CD14-positive monocyte (primary cell): ENCODE measurements around the gene RBMS3. TPM values are rescaled to one million over a fixed set of nuclear protein-coding genes. Genes with fewer than 3 reads are reported as not detected.

Experiments
- DNase-seq, 3 donors: peaks; one replicate each; pipeline ENCODE4 v3.0.0-alpha.2; 2011 to 2022
- H2AFZ ChIP-seq: 2 replicates; pipeline ENCODE4 v1.6.0; 2012; ENCODE audit warnings: mild to moderate bottlenecking, low read depth, low read length, inconsistent platforms; ENCODE audit not compliant: insufficient read depth, poor library complexity, severe bottlenecking
- H3K27ac ChIP-seq, 2 donors: 1 replicate in 1 of 2; 2 replicates in 1 of 2; pipeline ENCODE4 v1.5.1; 2012 to 2013; ENCODE audit warnings: low read length in 2 of 2, control low read depth in 1 of 2, inconsistent platforms in 1 of 2, low read depth in 1 of 2, mild to moderate bottlenecking in 1 of 2
- H3K27me3 ChIP-seq, 2 donors: one replicate each; pipeline versions ENCODE4 v1.6.0 to v1.6.1; 2011 to 2013; ENCODE audit warnings: low read length in 2 of 2; ENCODE audit not compliant: control insufficient read depth in 2 of 2, insufficient read depth in 2 of 2
- H3K36me3 ChIP-seq, 2 donors: replicated peaks in 1 of 2; 1 replicate in 1 of 2; 2 replicates in 1 of 2; pipeline versions ENCODE4 v1.5.1 to v1.6.1; 2012 to 2013; ENCODE audit warnings: low read length in 2 of 2, control low read depth in 1 of 2, inconsistent platforms in 1 of 2, mild to moderate bottlenecking in 1 of 2; ENCODE audit not compliant: insufficient read depth in 2 of 2, control insufficient read depth in 1 of 2
- H3K4me1 ChIP-seq, 2 donors: 1 replicate in 1 of 2; 2 replicates in 1 of 2; pipeline versions ENCODE4 v1.5.1 to v1.6.1; 2012 to 2013; ENCODE audit warnings: low read length in 2 of 2, control low read depth in 1 of 2, inconsistent platforms in 1 of 2, mild to moderate bottlenecking in 1 of 2, moderate library complexity in 1 of 2; ENCODE audit not compliant: insufficient read depth in 2 of 2, control insufficient read depth in 1 of 2
- H3K4me2 ChIP-seq: replicated peaks from 2 replicates; pipeline ENCODE3; 2012; ENCODE audit warnings: low read length, moderate library complexity, mild to moderate bottlenecking; ENCODE audit not compliant: poor library complexity, severe bottlenecking; ENCODE audit errors: extremely low read depth
- H3K4me3 ChIP-seq, 3 experiments: fragments of 200-600 bp in 1 of 3; sonication (generic) in 1 of 3; replicated peaks in 1 of 3; 1 replicate in 2 of 3; 2 replicates in 1 of 3; pipeline ENCODE4 v1.5.1; 2011 to 2013; ENCODE audit warnings: low read length in 3 of 3, mild to moderate bottlenecking in 3 of 3, control low read depth in 2 of 3, low read depth in 2 of 3, inconsistent platforms in 1 of 3, moderate library complexity in 1 of 3
- H3K79me2 ChIP-seq: 2 replicates; pipeline ENCODE4 v1.6.0; 2012; ENCODE audit warnings: mild to moderate bottlenecking, control low read depth, inconsistent platforms, low read length, moderate library complexity; ENCODE audit not compliant: insufficient read depth
- H3K9ac ChIP-seq: 2 replicates; pipeline ENCODE4 v1.6.0; 2017; ENCODE audit warnings: low read length, mild to moderate bottlenecking; ENCODE audit not compliant: insufficient read depth, poor library complexity, severe bottlenecking
- H3K9me3 ChIP-seq, 2 donors: replicated peaks in 1 of 2; 1 replicate in 1 of 2; 2 replicates in 1 of 2; pipeline versions ENCODE4 v1.5.1 to v1.6.1; 2012 to 2013; ENCODE audit warnings: low read length in 2 of 2, control low read depth in 1 of 2; ENCODE audit not compliant: control insufficient read depth in 1 of 2, insufficient read depth in 1 of 2
- H4K20me1 ChIP-seq: 2 replicates; pipeline ENCODE4 v1.6.0; 2012; ENCODE audit warnings: mild to moderate bottlenecking, low read length, control low read depth, moderate library complexity; ENCODE audit not compliant: insufficient read depth
- H3K27ac Mint-ChIP-seq, 7 donors: one replicate each; pipeline ENCODE4 v1.8.0; 2020; ENCODE audit warnings: mild to moderate bottlenecking in 7 of 7, mixed read lengths in 7 of 7, moderate library complexity in 6 of 7, inconsistent platforms in 2 of 7
- H3K27me3 Mint-ChIP-seq, 3 donors: one replicate each; pipeline ENCODE4 v1.8.0; 2021 to 2022; ENCODE audit warnings: low read depth in 3 of 3, mild to moderate bottlenecking in 3 of 3, mixed read lengths in 3 of 3, moderate library complexity in 3 of 3, inconsistent platforms in 1 of 3
- H3K36me3 Mint-ChIP-seq, 2 donors: one replicate each; pipeline ENCODE4 v1.8.0; 2020; ENCODE audit warnings: mixed read lengths in 2 of 2, inconsistent platforms in 1 of 2, mild to moderate bottlenecking in 1 of 2
- H3K4me1 Mint-ChIP-seq: one replicate; pipeline ENCODE4 v1.8.0; 2020; ENCODE audit warnings: mild to moderate bottlenecking, mixed read lengths
- H3K4me3 Mint-ChIP-seq, 2 donors: one replicate each; pipeline ENCODE4 v1.8.0; 2020; ENCODE audit warnings: mild to moderate bottlenecking in 2 of 2, mixed read lengths in 2 of 2, moderate library complexity in 1 of 2
- H3K9me3 Mint-ChIP-seq, 7 donors: one replicate each; pipeline ENCODE4 v1.8.0; 2020 to 2022; ENCODE audit warnings: mixed read lengths in 7 of 7, mild to moderate bottlenecking in 6 of 7, moderate library complexity in 6 of 7, inconsistent platforms in 2 of 7
- WGBS: methylation state at CpG from one replicate; pipeline ENCODE4 v1.1.5; 2013; ENCODE audit warnings: missing lambda C conversion rate; ENCODE audit not compliant: insufficient coverage; 5-methylcytosine and 5-hydroxymethylcytosine counted together
- intact Hi-C, 2 donors: fragments of 100-400 bp; cut with micrococcal nuclease; formaldehyde crosslinking; loops; one replicate each; pipeline versions ENCODE4 v1.15.0 to v1.15.1; 2023
- polyA plus RNA-seq, 3 donors: library from polyadenylated mRNA; depleted of rRNA in 1 of 3; unstranded in 2 of 3; stranded (reverse) in 1 of 3; fragments of 300-500 nt in 2 of 3; fragments of >200 nt in 1 of 3; fragmentation: Illumina TruSeq in 2 of 3; gene quantifications; 1 replicate in 2 of 3; 2 replicates in 1 of 3; pipeline ENCODE4 v1.2.3, GENCODE V29; 2012 to 2021
- TF ChIP-seq, protein P1 (sequence below): fragments of 200-600 bp; IDR thresholded peaks from one replicate; pipeline ENCODE4 v1.8.0; 2022; ENCODE audit warnings: antibody characterized with exemption, mild to moderate bottlenecking

Gene RBMS3
- polyA plus RNA-seq, 3 donors, result not detected

GRCh38 chr3:29249829-29250345 is 31.0 kb upstream of the RBMS3 start:
- Histone ChIP-seq H3K36me3 (no peaks in the 10 kb centered on the region), H3K9ac (no peak overlapping the region), H3K27ac (no peak overlapping the region), H4K20me1 (no peaks in the 10 kb centered on the region), H3K9me3 (no peaks in the 10 kb centered on the region), H3K4me1 (peaks cover 0 to 21% of the 10 kb centered on the region in 2 donors), H3K27me3 (no peaks in the 10 kb centered on the region), H3K4me2 (no peak overlapping the region), H3K4me3 (no peak overlapping the region), H2AFZ (no peak overlapping the region), H3K79me2 (no peaks in the 10 kb centered on the region)
- H3K4me3 Mint-ChIP-seq, result no peak overlapping the region
- H3K4me1 Mint-ChIP-seq, result peaks cover 14% of the 10 kb centered on the region
- 83% methylated on average over 1 of the region's 6 CpGs for WGBS
- H3K9me3 Mint-ChIP-seq, result peaks cover 0 to 6% (median 0%) of the 10 kb centered on the region in 7 donors
- no peak overlapping the region for H3K27ac Mint-ChIP-seq
- TF ChIP-seq, protein P1, sequence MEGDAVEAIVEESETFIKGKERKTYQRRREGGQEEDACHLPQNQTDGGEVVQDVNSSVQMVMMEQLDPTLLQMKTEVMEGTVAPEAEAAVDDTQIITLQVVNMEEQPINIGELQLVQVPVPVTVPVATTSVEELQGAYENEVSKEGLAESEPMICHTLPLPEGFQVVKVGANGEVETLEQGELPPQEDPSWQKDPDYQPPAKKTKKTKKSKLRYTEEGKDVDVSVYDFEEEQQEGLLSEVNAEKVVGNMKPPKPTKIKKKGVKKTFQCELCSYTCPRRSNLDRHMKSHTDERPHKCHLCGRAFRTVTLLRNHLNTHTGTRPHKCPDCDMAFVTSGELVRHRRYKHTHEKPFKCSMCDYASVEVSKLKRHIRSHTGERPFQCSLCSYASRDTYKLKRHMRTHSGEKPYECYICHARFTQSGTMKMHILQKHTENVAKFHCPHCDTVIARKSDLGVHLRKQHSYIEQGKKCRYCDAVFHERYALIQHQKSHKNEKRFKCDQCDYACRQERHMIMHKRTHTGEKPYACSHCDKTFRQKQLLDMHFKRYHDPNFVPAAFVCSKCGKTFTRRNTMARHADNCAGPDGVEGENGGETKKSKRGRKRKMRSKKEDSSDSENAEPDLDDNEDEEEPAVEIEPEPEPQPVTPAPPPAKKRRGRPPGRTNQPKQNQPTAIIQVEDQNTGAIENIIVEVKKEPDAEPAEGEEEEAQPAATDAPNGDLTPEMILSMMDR, result no peak
- intact Hi-C loops, result no loop called here
- DNase-seq, result no peak
- H3K27me3 Mint-ChIP-seq, result peaks cover 0 to 3% (median 0%) of the 10 kb centered on the region in 3 donors
- no peaks in the 10 kb centered on the region for H3K36me3 Mint-ChIP-seq

GRCh38 chr3:29255854-29256696 is 24.8 kb upstream of the RBMS3 start:
- H3K79me2 ChIP-seq, result no peaks in the 10 kb centered on the region
- no CpG with 5 or more reads among the region's 5 CpGs for WGBS
- no peak for DNase-seq

More at GRCh38 chr3:29255854-29256696, 24.8 kb upstream of the RBMS3 start:
- TF ChIP-seq, protein P1, result no peak
- Histone ChIP-seq H3K4me1 (no peaks in the 10 kb centered on the region), H3K9me3 (no peaks in the 10 kb centered on the region), H3K9ac (no peak overlapping the region), H2AFZ (no peak overlapping the region), H3K27ac (no peak overlapping the region), H4K20me1 (no peaks in the 10 kb centered on the region), H3K27me3 (no peaks in the 10 kb centered on the region), H3K36me3 (no peaks in the 10 kb centered on the region), H3K4me3 (no peak overlapping the region), H3K4me2 (no peak overlapping the region)
- intact Hi-C loops, result no loop called here
- Mint-ChIP-seq H3K36me3 (no peaks in the 10 kb centered on the region), H3K9me3 (peaks cover 0 to 3% (median 1%) of the 10 kb centered on the region in 7 donors), H3K27me3 (peaks cover 3 to 6% (median 5%) of the 10 kb centered on the region in 3 donors), H3K4me3 (no peak overlapping the region), H3K27ac (no peak overlapping the region), H3K4me1 (no peaks in the 10 kb centered on the region)
